ENCODE measurements around the gene SMC1B. TPM values are rescaled to one million over a fixed set of nuclear protein-coding genes. Genes with fewer than 3 reads are reported as not detected.

The SMC1B gene
- total RNA-seq, 4 donors from 2014 or later, result 0.13 TPM; not detected in 3

- no peak overlapping the region for H3K27ac ChIP-seq (replicated peaks in 1 of 4)
- H3K4me3 ChIP-seq, result no peak overlapping the region
- intact Hi-C loops (cut with DNase I), result no loop called here
- WGBS, result 88% methylated on average over 7 of the region's 7 CpGs
- H3K36me3 ChIP-seq, result peaks cover 20 to 52% (median 46%) of the 10 kb centered on the region in 4 donors
- TF ChIP-seq POLR2AphosphoS5 (IDR thresholded peaks at IDR 0.05), result no peak
- no peak for TF ChIP-seq EP300 (IDR thresholded peaks at IDR 0.05)
- no peak for TF ChIP-seq POLR2A (IDR thresholded peaks at IDR 0.05; ENCODE audit: low read depth)
- TF ChIP-seq CTCF (IDR thresholded peaks at IDR 0.05), result no peak
- H3K9me3 ChIP-seq, result no peaks in the 10 kb centered on the region
- peaks cover 14 to 32% (median 25%) of the 10 kb centered on the region in 4 donors for H3K4me1 ChIP-seq
- no peak for DNase-seq (ENCODE audit: extremely low spot score)
- no peaks in the 10 kb centered on the region for H3K27me3 ChIP-seq
These were observed 89.7 kb downstream of the SMC1B start for GRCh38 chr22:45323695-45324094.

- H3K27ac ChIP-seq (replicated peaks in 1 of 4), result no peak overlapping the region
- peaks cover 17 to 36% (median 28%) of the 10 kb centered on the region in 4 donors for H3K4me1 ChIP-seq
- intact Hi-C loops (cut with DNase I), result no loop called here
- TF ChIP-seq EP300 (IDR thresholded peaks at IDR 0.05), result no peak
- no peak for TF ChIP-seq CTCF (IDR thresholded peaks at IDR 0.05)
- no peak for TF ChIP-seq POLR2A (IDR thresholded peaks at IDR 0.05; ENCODE audit: low read depth)
- TF ChIP-seq POLR2AphosphoS5 (IDR thresholded peaks at IDR 0.05), result no peak
- H3K4me3 ChIP-seq, result no peak overlapping the region
- DNase-seq (ENCODE audit: extremely low spot score), result no peak
- no peaks in the 10 kb centered on the region for H3K9me3 ChIP-seq
- H3K27me3 ChIP-seq, result no peaks in the 10 kb centered on the region
- 93% methylated on average over 16 of the region's 24 CpGs for WGBS
- peaks cover 20 to 47% (median 42%) of the 10 kb centered on the region in 4 donors for H3K36me3 ChIP-seq
These were observed 90.4 kb downstream of the SMC1B start for GRCh38 chr22:45322873-45323525.

- 91% methylated on average over 11 of the region's 12 CpGs for WGBS
- intact Hi-C loops (cut with DNase I), result no loop called here
- Histone ChIP-seq H3K4me3 (no peak overlapping the region), H3K27me3 (no peaks in the 10 kb centered on the region), H3K36me3 (peaks cover 14 to 37% (median 33%) of the 10 kb centered on the region in 4 donors), H3K27ac (replicated peaks in 1 of 4) (peak overlapping the region in 1 of 4 donors; percentile 92), H3K4me1 (peaks cover 27 to 48% (median 40%) of the 10 kb centered on the region in 4 donors), H3K9me3 (no peaks in the 10 kb centered on the region)
- no peak for DNase-seq (ENCODE audit: extremely low spot score)
- TF ChIP-seq CTCF (IDR thresholded peaks at IDR 0.05), result no peak
- TF ChIP-seq POLR2A (IDR thresholded peaks at IDR 0.05; ENCODE audit: low read depth), result no peak
- TF ChIP-seq POLR2AphosphoS5 (IDR thresholded peaks at IDR 0.05), result no peak
- no peak for TF ChIP-seq EP300 (IDR thresholded peaks at IDR 0.05)
These were observed 91.6 kb downstream of the SMC1B start for GRCh38 chr22:45321827-45322226.

- DNase-seq (ENCODE audit: extremely low spot score), result no peak
- H3K4me1 ChIP-seq, result peaks cover 27 to 56% (median 44%) of the 10 kb centered on the region in 4 donors
- TF ChIP-seq POLR2AphosphoS5 (IDR thresholded peaks at IDR 0.05), result no peak
- TF ChIP-seq EP300 (IDR thresholded peaks at IDR 0.05), result no peak
- no peak for TF ChIP-seq POLR2A (IDR thresholded peaks at IDR 0.05; ENCODE audit: low read depth)
- no peak for TF ChIP-seq CTCF (IDR thresholded peaks at IDR 0.05)
- H3K9me3 ChIP-seq, result no peaks in the 10 kb centered on the region
- peak overlapping the region; percentile 83 to 92 (median 86) for H3K27ac ChIP-seq (replicated peaks in 1 of 4)
- no peak overlapping the region for H3K4me3 ChIP-seq
- 82% methylated on average over 9 of the region's 9 CpGs for WGBS
- intact Hi-C loops (cut with DNase I), result no loop called here
- peaks cover 14 to 29% (median 27%) of the 10 kb centered on the region in 4 donors for H3K36me3 ChIP-seq
- no peaks in the 10 kb centered on the region for H3K27me3 ChIP-seq
These were observed 92.9 kb downstream of the SMC1B start for GRCh38 chr22:45320357-45320976.

Measured in esophagus muscularis mucosa (tissue), 4 donors.